Measurements from ENCODE around the gene S100A16. TPM values are rescaled to one million over a fixed set of nuclear protein-coding genes. Genes with fewer than 3 reads are reported as not detected.
"Not testable (repeated sequence)": the region's sequence is repeated elsewhere in the genome, so short reads cannot be mapped to it uniquely, and the experiment has no call there.

Gene S100A16
- total and polyA plus RNA-seq, 12 donors = 28.8 to 176 (median 43.5) TPM

DNA sequence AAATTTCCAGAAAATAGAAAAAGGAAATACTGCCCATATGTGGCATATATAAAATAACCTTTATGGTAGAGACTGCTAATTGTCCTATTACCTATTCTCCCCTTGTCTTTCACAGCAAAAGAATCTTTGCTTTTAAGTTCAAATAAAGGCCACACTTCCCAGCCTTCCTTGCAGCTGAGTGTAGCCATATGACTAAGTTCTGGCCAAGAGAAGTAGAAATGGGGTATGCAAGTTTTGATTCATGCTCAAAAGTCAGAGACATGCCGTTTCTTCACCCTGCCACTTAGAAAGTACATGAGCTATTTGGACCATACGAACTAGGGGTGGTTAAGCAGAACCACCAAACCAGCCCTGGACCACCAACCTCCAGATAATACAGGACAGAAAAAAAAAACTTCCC lies 29.0 kb downstream of the S100A16 start:
- Histone ChIP-seq H3K9me3 (no peaks in the 10 kb centered on the region), H3K27me3 (no peaks in the 10 kb centered on the region), H3K36me3 (no peaks in the 10 kb centered on the region), H3K4me3 (no peak overlapping the region), H3K4me1 (peaks cover 0 to 9% (median 0%) of the 10 kb centered on the region in 9 donors), H3K27ac (no peak overlapping the region)
- intact Hi-C loops (cut with DNase I) = no loop called here
- ATAC-seq (no peak), DNase-seq (no peak)
- 86 to 93% methylated on average over 2 of the region's 2 CpGs for WGBS, 2 donors
- TF ChIP-seq, protein P1, sequence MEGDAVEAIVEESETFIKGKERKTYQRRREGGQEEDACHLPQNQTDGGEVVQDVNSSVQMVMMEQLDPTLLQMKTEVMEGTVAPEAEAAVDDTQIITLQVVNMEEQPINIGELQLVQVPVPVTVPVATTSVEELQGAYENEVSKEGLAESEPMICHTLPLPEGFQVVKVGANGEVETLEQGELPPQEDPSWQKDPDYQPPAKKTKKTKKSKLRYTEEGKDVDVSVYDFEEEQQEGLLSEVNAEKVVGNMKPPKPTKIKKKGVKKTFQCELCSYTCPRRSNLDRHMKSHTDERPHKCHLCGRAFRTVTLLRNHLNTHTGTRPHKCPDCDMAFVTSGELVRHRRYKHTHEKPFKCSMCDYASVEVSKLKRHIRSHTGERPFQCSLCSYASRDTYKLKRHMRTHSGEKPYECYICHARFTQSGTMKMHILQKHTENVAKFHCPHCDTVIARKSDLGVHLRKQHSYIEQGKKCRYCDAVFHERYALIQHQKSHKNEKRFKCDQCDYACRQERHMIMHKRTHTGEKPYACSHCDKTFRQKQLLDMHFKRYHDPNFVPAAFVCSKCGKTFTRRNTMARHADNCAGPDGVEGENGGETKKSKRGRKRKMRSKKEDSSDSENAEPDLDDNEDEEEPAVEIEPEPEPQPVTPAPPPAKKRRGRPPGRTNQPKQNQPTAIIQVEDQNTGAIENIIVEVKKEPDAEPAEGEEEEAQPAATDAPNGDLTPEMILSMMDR (IDR thresholded peaks at IDR 0.05) = no peak

DNA sequence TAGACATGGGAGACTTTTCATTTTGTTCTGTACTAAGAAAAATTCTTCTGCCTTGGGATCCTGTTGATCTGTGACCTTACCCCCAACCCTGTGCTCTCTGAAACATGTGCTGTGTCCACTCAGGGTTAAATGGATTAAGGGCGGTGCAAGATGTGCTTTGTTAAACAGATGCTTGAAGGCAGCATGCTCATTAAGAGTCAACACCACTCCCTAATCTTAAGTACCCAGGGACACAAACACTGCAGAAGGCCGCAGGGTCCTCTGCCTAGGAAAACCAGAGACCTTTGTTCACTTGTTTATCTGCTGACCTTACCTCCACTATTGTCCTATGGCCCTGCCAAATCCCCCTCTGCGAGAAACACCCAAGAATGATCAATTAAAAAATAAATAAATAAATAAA lies 29.4 kb downstream of the S100A16 start:
- not testable (repeated sequence) for H3K27ac ChIP-seq

DNA sequence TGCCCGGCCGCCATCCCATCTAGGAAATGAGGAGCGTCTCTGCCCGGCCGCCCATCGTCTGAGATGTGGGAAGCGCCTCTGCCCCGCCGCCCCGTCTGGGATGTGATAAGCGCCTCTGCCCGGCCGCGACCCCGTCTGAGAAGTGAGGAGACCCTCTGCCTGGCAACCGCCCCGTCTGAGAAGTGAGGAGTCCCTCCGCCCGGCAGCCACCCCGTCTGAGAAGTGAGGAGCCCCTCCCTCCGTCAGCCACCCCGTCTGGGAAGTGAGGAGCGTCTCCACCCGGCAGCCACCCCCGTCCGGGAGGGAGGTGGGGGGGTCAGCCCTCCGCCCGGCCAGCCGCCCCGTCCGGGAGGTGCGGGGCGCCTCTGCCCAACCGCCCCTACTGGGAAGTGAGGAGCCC lies 30.1 kb downstream of the S100A16 start:
- H3K27ac ChIP-seq; H3K36me3 ChIP-seq; H3K27me3 ChIP-seq; DNase-seq; H3K4me1 ChIP-seq; H3K9me3 ChIP-seq; ATAC-seq; intact Hi-C loops (cut with DNase I); H3K4me3 ChIP-seq: not testable (repeated sequence)
- 91 to 96% methylated on average over 32 to 34 of the region's 34 CpGs for WGBS, 2 donors

More for the DNA sequence above, 29.4 kb downstream of the S100A16 start:
- H3K27me3 ChIP-seq; H3K4me3 ChIP-seq; H3K4me1 ChIP-seq; ATAC-seq; DNase-seq; H3K36me3 ChIP-seq; H3K9me3 ChIP-seq; intact Hi-C loops (cut with DNase I): not testable (repeated sequence)
- 91 to 93% methylated on average over 2 to 3 of the region's 3 CpGs for WGBS, 2 donors

DNA sequence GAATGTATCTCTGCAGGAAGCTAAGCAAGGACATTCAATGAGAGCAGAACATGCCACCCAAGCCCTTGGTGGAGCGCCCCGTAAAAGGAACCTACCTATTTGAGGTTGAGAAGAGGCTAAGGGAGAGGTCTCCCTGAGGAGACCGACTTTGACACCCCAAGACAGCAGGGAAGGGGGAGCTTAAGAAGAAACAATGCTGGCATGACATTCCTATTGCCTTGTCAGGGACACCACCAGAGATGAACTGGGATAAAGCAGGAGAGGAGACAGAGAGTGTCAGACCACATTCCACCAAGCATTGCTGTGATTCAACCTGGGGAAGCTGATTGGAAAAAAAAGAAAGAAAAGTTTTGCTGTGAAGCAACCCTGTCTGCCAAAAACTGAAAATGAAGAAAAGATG lies 34.0 kb downstream of the S100A16 start:
- intact Hi-C loops (cut with DNase I) = loop anchor here in 5 of 10 donors (5.0 to 10.0 kb wide), 4 partner anchors 38 to 166 kb away; partner anchors contain the start of genes S100A14 (in 1 of the 5) and SNAPIN (in 1 of the 5)
- Histone ChIP-seq H3K36me3 (no peaks in the 10 kb centered on the region), H3K4me3 (no peak overlapping the region), H3K27ac (no peak overlapping the region), H3K9me3 (no peaks in the 10 kb centered on the region), H3K27me3 (no peaks in the 10 kb centered on the region), H3K4me1 (no peaks in the 10 kb centered on the region)
- ATAC-seq = no peak
- DNase-seq = no peak
- TF ChIP-seq, protein P1 (IDR thresholded peaks at IDR 0.05) = no peak
- WGBS, 2 donors = 81 to 82% methylated on average over 3 of the region's 3 CpGs

DNA sequence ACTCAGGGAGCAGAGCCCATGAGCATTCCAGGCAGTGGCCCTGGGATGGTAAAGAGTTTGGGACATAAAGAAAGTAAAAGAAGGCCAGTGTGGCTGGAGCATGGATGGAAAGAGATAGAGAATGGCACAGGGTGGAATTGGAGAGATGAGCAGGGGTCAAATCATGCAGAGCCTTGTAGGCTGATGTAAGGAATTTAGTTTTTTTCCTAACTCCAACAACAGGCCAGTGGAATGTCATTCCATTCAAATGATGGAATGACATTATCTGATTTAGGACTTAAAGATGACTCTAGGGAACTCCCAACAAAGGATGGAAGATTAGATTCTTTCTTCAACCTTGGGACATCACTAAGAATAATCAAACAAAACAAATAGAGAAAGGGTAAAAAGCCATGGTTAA lies 34.4 kb downstream of the S100A16 start:
- intact Hi-C loops (cut with DNase I) = loop anchor here in 5 of 10 donors (5.0 to 10.0 kb wide), 4 partner anchors 39 to 166 kb away; partner anchors contain the start of genes S100A14 (in 1 of the 5) and SNAPIN (in 1 of the 5)
- peaks cover 0 to 1% (median 0%) of the 10 kb centered on the region in 9 donors for H3K4me1 ChIP-seq
- H3K36me3 ChIP-seq = no peaks in the 10 kb centered on the region
- DNase-seq (no peak), ATAC-seq (no peak)
- H3K27ac ChIP-seq = no peak overlapping the region
- H3K4me3 ChIP-seq = no peak overlapping the region
- no peaks in the 10 kb centered on the region for H3K27me3 ChIP-seq
- H3K9me3 ChIP-seq = no peaks in the 10 kb centered on the region
- TF ChIP-seq, protein P1 (IDR thresholded peaks at IDR 0.05) = no peak
